ENCODE measurements around the gene CIC.
"Not testable (repeated sequence)": the region's sequence is repeated elsewhere in the genome, so short reads cannot be mapped to it uniquely, and the experiment has no call there.

CIC gene

GRCh38 chr19:42335971-42336370 lies 66.9 kb downstream of the CIC start:
- DNase-seq: no peak

GRCh38 chr19:42339126-42339860 lies 70.2 kb downstream of the CIC start:
- not testable (repeated sequence) for DNase-seq

- DNase-seq: not testable (repeated sequence)
Observed at GRCh38 chr19:42339922-42340321, 70.9 kb downstream of the CIC start.

GRCh38 chr19:42343344-42344110 lies 74.5 kb downstream of the CIC start:
- DNase-seq: no peak

GRCh38 chr19:42344336-42344893 lies 75.4 kb downstream of the CIC start:
- no peak for DNase-seq

Measured in stimulated activated CD4-positive, alpha-beta T cell treated with anti-CD3 and anti-CD28 coated beads, Interleukin-15, amount 100 ng/mL, for 24 hours (primary cell).